OCI-LY3 (cell line): Measurements from ENCODE around the gene OVCA2.

Experiments used
- CTCF ChIP-seq: fragments of 200-600, 300-600 bp; sonication (generic); IDR thresholded peaks from 2 replicates; pipeline ENCODE4 v1.5.1; 2014; ENCODE audit warnings: antibody characterized with exemption, low read length, low read depth
- EZH2phosphoT487 ChIP-seq: fragments of 200-600 bp; shearing (Covaris generic); IDR thresholded peaks from 2 replicates; pipeline ENCODE4 v1.6.1; 2018; ENCODE audit warnings: antibody characterized with exemption, mixed run types, low read depth

DNA sequence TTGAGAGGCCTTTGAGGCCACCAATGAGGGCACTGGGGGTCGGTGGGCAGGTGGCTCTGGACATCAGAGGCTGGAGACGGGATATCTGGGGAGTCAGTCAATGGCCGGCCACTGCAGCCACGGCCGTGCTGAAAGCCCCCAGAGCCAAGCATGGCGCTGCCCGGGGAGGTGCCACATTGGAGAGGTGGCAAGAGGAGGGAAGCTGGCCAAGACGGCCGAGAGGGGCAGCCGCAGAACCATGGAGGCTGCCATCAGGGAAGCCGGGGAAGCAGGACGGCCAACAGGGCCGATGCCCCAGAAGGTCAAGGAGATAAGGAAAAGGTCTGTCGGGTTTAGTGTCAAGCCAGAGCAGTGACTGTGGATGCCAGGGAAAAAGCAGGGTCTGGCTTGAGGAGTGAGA is 26.5 kb upstream of the OVCA2 start:
- TF ChIP-seq CTCF (no peak), EZH2phosphoT487 (no peak)
